ENCODE data around the gene CLK3.
A peak's percentile ranks its signal among the peaks of the same experiment; 100 is the strongest.
"Not testable (repeated sequence)": the region's sequence is repeated elsewhere in the genome, so short reads cannot be mapped to it uniquely, and the experiment has no call there.

CLK3 gene

DNA sequence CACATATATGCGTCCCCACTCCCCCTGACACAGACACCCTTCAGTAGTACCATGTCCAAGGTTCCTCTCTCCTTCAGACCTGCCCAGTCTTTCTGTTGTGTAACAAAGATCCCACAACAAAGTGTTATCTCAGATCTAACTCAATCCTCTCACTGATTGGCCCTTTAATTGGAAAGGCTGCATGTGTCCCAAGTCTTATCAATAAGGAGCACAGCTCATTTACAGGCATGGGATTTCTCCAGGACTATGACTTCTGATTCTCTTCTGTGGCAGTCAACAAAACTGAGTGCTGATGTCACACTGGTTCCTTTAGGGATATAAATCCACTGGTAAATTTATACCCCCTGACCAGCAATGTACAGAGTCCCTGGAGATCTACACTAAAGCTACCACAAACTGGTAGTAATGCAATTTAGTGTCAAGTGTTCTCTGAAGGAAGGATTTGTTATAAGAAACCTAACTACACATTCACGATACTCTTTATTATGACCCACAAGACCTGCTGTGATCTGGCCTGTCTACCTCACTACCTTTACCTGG is 28.1 kb downstream of the CLK3 start:
- DNase-seq (ENCODE audit: low spot score), result no peak

DNA sequence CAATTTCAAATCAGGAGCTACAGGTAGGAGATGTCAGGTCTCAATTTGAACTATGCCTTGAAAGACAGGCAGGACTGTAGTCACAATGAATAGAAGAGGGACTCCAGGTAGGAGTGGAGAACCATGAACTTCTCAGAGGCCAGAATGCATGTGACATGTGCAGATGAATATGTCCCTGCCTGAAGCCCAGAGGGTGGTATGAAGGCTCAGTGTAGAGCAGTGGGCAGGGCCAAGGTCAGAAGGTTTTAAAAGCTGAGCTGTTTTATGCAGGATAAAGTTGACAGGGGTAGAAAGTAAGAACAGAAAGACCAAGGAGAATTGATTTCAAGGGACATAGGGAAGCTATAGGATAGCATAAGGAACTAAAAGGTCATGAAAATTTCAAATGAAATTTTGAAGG is 30.8 kb downstream of the CLK3 start:
- DNase-seq (ENCODE audit: low spot score), result no peak

DNA sequence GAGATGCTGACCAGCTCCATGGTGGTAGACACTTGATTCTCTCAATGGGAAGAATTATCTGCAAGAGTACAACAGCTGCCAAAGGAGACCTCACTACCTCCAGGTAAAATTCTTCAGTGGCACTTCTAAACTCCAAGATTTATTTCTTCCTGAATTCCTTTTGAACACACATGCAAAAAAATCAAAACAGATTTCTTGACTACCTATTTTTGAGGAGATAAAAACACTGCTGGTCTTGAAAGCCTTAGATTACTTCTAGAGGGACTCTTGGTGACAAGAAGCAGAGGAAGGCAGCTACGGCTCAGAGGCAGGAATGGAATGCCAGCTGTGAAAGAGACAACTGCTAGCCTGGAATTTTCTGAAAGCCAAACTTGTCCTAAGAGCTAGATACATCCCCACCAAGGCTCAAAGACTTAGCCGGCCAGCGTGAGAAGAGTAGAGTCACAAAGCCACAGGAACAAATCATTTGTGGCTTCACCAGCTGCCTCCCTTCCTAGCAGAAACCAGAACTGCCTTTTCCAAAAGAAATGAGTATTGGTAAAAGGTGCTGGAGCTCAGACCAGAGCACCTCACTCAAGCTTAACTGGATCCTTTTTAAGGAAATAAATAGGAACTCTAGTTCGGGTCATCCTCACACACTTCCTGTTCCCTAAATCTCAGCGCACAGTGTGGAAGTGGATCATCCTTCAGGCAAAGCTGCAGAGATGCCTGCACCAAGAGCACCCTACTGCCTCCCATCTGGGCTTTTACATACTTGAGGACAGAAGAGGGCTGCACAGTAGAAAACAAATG is 32.6 kb downstream of the CLK3 start:
- DNase-seq (ENCODE audit: low spot score), result no peak

DNA sequence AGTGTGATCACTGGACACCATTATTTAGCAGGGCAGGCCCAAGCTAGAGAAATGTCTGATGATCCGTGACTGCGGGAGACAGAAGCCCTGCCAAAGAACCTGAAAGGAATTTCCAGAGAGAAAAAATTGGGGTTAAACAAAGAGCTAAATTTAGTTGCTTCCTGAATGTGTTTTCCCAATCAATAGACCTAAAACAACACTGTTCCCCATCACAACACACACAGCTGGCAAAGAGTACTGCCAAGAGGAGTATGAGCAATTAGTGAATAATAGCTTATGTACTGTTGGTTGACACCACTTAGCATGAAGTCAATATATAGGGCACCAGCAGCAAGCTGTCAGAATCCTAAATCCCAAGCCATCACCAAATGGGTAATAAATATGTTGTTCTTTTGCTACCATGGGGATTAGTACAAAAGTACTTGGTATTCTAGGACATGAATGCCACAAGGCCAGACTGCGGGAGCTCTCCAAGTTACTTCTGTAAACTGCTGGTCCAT is 35.7 kb downstream of the CLK3 start:
- DNase-seq (ENCODE audit: low spot score), result no peak

DNA sequence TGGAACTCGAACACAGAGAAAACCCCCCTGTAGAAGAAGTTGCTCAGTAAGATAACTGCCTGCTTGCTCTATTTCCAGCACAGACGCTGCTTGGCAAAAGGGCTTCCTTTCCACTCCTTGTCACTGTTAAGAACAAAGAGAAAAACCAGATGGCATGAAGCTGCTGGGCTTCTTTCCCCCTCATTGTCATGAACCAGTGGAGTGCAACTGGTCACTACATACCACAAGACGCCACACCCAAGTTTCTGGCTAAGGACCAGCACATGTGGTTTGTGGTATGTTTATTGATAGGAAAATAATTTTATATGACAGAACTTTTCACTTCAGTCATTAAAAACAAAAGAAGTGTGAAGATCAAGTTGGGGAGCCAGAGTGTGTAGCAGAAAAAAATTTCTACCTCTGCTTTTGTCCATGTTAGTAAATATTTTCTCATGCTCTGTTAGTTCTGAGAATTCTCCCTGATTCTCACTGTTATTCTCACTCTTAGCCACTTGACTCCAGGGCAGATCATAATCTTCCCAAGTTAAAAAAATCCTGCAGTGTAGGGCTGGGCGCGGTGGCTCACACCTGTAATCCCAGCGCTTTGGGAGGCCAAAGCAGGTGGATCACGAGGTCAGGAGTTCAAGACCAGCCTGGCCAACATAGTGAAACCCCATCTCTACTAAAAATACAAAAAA is 37.9 kb downstream of the CLK3 start:
- DNase-seq (ENCODE audit: low spot score), result no peak

DNA sequence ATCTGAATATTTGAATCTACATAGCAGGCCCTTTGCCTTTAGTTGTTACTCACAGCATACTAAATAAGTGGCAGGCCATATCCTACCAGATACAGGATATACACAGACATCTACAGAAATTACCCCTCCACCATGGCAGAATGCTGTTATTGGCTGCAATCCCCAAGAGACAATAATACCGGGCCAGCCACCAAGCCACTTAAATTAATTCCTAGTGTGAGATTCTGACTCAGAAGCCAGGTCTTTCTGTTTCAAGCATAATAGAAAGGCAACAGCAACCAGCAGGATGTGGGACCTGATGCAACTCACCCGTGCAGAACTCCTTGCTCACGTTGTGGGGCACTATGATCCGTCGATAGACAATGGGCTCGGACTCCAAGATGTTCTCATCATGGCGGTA is 39.8 kb downstream of the CLK3 start:
- DNase-seq (ENCODE audit: low spot score), result peak; percentile 47

DNA sequence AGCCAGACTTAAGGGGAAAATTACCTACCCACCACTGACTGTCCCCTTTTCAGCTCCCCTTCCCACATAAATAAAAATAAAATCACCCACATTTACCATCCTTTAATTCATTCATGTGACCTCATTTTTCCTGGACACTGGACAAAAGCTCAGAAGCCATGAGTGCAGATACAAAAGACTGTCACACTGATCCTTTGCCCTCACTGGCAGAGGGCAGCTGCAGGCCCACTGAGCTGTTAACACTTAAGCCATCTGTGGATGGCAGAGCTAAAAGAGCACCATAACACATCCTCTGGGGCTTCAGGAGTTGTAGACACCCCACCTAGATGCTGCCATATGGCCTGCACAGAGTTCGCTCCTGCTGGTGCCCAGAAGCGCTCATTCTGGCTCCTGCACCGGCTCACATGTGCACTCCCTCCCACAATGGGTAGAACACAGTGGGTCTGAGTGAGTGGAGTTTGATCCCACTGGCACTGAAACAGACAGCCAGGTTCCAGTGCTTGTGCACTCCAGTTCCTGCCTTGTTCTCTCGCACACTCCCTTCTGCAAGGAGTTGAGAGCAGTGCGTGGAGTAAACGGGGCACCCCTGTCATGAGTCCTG is 41.4 kb downstream of the CLK3 start:
- DNase-seq (ENCODE audit: low spot score), result no peak

DNA sequence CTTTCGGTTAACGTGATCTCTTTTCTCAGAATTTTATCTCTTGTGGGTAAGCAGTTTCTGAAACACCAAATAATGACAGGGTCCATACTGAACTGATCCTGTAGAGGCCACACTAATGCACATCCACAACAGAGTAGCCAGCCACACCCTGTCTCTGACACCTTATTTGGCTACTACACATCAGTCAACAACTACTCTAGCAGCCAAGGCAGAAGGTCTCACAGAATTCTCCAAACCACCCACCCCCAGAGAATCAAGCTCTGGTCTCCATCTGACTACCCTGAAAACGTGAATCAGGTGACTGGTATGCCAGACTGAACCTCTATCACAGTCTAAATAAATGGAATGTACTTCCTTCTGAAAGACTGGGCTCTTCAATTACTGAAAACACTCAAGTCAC is 42.2 kb downstream of the CLK3 start:
- DNase-seq (ENCODE audit: low spot score), result no peak

DNA sequence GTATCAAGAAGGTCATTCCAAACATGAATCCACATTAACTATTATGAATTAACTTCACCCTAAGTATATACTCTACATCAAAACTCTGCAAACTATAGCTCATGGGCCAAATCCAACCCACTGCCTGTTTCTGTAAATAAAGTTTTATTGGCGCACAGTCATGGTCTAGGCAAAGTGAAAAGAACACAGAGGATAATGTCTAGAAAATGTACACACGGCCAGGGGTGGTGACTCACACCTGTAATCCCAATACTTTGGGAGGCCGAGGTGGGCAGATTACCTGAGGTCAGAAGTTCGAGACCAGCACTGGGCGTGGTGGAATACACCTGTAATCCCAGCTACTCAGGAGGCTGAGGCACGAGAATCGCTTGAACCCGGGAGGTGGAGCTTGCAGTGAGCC is 45.6 kb downstream of the CLK3 start:
- not testable (repeated sequence) for DNase-seq (ENCODE audit: low spot score)

DNA sequence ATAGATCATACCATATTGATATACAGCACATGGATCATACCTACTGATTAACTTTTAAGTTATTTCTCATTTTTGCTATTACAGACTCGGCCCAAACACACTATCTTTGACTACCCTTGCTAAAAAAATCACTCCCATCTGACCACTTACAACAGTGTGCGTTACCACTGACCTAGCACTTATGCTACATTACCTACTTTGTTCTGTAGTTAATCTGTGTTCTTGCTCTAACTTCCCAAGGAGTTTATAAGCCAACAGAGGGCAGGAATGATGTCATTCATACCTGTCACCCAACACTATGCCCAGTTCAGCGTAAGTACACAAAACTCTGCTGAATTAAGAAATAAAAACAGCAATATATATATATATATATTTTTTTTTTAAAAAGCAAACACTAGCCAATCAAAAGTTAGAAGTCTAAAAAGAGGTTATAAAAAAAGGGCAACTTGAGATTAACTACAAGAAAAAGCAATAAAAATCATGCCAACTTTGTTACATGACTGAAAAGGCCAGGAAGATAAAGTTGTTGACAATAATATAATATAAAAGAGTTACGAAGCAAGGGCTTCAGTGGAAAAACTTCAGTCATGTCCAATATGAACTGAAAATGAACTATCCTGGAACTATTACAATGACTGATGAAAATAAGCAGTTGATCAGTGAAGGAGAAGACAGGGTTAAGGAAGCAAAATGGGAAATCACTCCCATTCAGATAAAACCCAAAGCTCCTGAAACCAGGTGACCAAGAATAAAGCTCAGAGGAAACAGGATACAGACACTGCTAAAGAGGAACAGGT is 46.6 kb downstream of the CLK3 start:
- DNase-seq (ENCODE audit: low spot score), result no peak

DNA sequence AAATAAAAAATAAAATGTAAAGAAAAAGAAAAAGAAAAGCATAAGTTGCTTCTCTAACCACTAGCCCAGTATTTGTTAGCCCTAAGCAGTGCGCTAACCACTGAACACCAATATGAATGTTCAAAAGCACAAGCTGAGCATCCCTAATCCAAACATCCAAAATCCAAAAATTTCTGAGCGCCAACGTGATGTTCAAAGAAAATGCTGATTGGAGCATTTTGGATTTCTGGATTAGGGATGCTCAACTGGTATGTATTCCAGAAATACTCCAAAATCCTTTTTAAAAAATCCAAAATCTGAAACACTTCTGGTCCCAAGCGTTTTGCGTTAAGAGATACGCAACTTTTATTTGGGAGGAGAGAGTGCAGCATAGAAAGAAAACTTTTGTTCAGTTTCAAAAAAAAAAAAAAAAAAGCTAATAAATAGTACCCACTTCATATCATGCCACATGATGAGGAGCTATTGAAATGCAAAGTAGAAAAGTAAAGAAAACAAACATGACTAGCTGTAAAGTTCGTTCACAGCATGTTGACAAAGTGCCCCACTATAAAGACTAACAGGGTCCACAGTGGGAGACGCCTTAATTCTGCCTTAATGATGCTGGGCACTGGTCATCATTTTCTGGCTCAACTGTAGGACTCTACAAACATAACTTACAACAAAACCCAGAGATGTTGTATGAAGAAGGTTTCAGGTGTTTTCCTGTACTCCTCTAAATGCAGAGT is 47.8 kb downstream of the CLK3 start:
- DNase-seq (ENCODE audit: low spot score), result no peak

DNA sequence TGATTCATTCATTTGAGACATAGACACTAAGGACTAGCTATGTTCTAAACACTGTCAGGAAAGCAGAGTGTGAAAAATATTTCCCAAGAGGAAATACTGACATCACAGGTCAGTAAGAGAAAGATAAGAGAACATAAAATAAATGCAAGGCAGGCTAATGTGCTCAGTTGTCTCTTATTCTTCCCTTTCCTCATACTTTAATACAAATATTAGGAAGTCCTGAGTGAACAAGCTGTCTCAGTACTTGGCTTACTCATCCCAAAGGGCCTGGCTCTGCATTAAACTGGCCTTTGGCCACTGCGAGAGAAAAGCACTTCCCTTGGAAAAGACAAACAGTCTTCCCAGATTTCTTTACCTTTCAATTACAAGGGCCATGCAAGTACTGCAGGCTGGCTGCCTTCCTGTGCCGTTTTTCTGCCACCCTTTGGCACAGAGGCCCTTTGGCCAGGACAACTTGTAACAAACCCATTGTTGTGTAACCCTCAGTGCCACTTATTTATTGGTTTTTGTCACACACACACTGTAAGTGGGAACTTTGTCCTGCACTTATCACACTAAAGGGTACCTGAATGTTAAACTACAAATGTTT is 48.5 kb downstream of the CLK3 start:
- DNase-seq (ENCODE audit: low spot score), result no peak

DNA sequence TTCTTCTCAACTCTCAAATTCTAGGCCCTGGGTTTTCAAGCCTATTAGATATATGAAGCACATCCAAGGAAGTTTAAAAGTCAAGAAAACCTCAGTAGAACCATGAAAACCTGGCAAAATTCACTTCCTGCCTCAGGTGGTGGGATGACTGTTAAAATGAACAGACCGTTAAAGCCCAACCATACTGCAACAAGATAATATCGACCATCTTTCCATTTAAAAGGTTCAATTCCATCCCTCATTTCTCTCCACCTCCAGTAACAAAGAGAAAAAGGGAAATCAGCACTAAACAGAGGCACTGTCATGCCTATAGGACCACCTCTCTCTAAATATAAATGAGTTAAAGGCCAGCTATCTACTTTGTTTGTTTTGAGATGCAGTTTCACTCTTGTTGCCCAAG is 49.0 kb downstream of the CLK3 start:
- no peak for DNase-seq (ENCODE audit: low spot score)

DNA sequence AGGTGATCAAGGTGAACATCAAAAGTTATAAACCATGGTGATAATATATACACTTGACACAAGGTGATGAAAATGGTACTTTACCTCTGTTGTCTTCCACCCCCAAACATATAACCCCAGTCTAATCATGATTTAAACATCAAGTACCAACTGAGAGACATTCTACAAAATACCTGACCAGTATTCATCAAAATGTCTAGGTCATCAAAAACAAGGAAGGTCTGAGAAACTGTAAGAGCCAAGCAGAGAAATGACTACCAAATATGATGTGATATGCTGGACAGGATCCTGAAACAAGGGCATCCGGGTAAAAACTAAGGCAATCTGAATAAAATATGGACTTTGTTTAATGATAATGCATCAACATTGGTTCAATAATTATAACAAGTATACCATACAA is 52.3 kb downstream of the CLK3 start:
- DNase-seq (ENCODE audit: low spot score), result no peak

DNA sequence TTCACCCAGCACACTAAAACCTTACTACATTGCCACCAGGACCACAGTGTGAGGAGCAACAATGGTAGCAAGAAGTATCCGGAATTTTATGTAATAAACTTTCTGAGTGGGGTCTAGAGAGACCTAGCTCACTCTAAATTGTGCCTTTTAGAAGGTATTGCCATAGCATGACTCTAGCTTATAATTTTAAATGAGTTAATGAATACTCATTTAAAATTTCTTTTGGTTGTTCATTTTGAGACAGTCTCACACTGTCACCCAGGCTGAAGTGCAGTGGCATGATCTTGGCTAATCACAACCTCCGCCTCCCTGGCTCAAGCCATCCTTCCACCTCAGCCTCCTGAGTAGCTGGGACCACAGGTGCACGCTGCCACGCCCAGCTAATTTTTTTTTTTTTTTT is 54.0 kb downstream of the CLK3 start:
- DNase-seq (ENCODE audit: low spot score), result no peak

DNA sequence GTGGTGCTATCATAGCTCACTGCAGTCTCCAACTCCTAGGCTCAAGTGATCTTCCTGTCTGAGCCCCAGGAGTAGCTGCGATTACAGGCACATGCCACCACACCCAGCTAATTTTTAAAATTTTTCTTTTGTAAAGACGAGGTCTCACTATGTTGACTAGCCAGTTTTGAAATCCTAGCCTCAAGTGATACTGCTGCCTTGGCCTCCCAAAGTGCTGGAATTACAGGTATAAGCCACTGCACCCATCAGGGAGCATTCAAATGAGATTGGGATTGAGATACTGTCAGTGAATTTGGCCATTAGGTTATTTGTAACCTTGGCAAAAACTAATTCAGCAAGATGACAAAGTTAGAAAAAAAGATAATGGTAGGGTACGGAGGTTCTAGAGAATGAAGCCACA is 58.5 kb downstream of the CLK3 start:
- DNase-seq (ENCODE audit: low spot score), result no peak

DNA sequence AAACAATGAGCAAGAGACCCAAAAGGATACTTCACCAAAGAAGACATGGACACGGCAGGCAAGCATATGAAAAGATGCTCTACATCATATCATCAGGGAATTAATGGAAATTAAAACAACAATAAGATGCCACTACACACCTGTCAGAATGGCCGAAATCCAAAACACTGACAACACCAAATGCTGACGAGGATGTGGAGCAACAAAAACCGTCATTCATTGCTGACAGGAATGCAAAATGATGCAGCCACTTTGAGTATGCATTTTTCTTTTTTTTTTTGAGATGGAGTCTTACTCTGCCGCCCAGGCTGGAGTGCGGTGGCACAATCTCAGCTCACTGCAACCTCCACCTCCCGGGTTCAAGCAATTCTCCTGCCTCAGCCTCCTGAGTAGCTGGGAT is 61.2 kb downstream of the CLK3 start:
- no peak for DNase-seq (ENCODE audit: low spot score)
